ENCODE data around the gene ALMS1.
A peak's percentile ranks its signal among the peaks of the same experiment; 100 is the strongest.
"Not testable (repeated sequence)": the region's sequence is repeated elsewhere in the genome, so short reads cannot be mapped to it uniquely, and the experiment has no call there.

ALMS1 gene

GRCh38 chr2:73516033-73516432 lies 130.4 kb downstream of the ALMS1 start:
- no peak for DNase-seq (ENCODE audit: low read depth)

- no peak for DNase-seq (ENCODE audit: low read depth)
Measured at GRCh38 chr2:73528688-73529087, 143.1 kb downstream of the ALMS1 start.

GRCh38 chr2:73530773-73531172 lies 145.1 kb downstream of the ALMS1 start:
- DNase-seq (ENCODE audit: low read depth): not testable (repeated sequence)

- DNase-seq (ENCODE audit: low read depth): no peak
Measured at GRCh38 chr2:73532381-73532780, 146.7 kb downstream of the ALMS1 start.

- no peak for DNase-seq (ENCODE audit: low read depth)
Measured at GRCh38 chr2:73536133-73536840, 150.7 kb downstream of the ALMS1 start.

- not testable (repeated sequence) for DNase-seq (ENCODE audit: low read depth)
Measured at GRCh38 chr2:73560875-73561274, 175.2 kb downstream of the ALMS1 start.

GRCh38 chr2:73561422-73561821 lies 175.8 kb downstream of the ALMS1 start:
- DNase-seq (ENCODE audit: low read depth): no peak

- DNase-seq (ENCODE audit: low read depth): no peak
Measured at GRCh38 chr2:73564986-73565385, 179.3 kb downstream of the ALMS1 start.

GRCh38 chr2:73566288-73566878 lies 180.7 kb downstream of the ALMS1 start:
- no peak for DNase-seq (ENCODE audit: low read depth)

- no peak for DNase-seq (ENCODE audit: low read depth)
Measured at GRCh38 chr2:73575261-73575660, 189.6 kb downstream of the ALMS1 start.

GRCh38 chr2:73582364-73582763 lies 196.7 kb downstream of the ALMS1 start:
- no peak for DNase-seq (ENCODE audit: low read depth)

GRCh38 chr2:73588177-73588576 lies 202.5 kb downstream of the ALMS1 start:
- DNase-seq (ENCODE audit: low read depth): no peak

GRCh38 chr2:73593680-73594079 lies 208.0 kb downstream of the ALMS1 start:
- DNase-seq (ENCODE audit: low read depth): no peak

GRCh38 chr2:73594251-73594650 lies 208.6 kb downstream of the ALMS1 start:
- no peak for DNase-seq (ENCODE audit: low read depth)

- no peak for DNase-seq (ENCODE audit: low read depth)
Measured at GRCh38 chr2:73601780-73602179, 216.1 kb downstream of the ALMS1 start.

- peak; percentile 21 for DNase-seq (ENCODE audit: low read depth)
Measured at GRCh38 chr2:73603099-73603588, 217.5 kb downstream of the ALMS1 start.

- not testable (repeated sequence) for DNase-seq (ENCODE audit: low read depth)
Measured at GRCh38 chr2:73604589-73604988, 219.0 kb downstream of the ALMS1 start.

- no peak for DNase-seq (ENCODE audit: low read depth)
Measured at GRCh38 chr2:73610111-73610510, 224.5 kb downstream of the ALMS1 start.

GRCh38 chr2:73611193-73611592 lies 225.6 kb downstream of the ALMS1 start:
- DNase-seq (ENCODE audit: low read depth): no peak

- DNase-seq (ENCODE audit: low read depth): no peak
Measured at GRCh38 chr2:73611867-73612266, 226.2 kb downstream of the ALMS1 start.

- DNase-seq (ENCODE audit: low read depth): no peak
Measured at GRCh38 chr2:73614105-73614504, 228.5 kb downstream of the ALMS1 start.

- DNase-seq (ENCODE audit: low read depth): no peak
Measured at GRCh38 chr2:73614997-73615396, 229.4 kb downstream of the ALMS1 start.

GRCh38 chr2:73619925-73620324 lies 234.3 kb downstream of the ALMS1 start:
- DNase-seq (ENCODE audit: low read depth): not testable (repeated sequence)

- not testable (repeated sequence) for DNase-seq (ENCODE audit: low read depth)
Measured at GRCh38 chr2:73624036-73624435, 238.4 kb downstream of the ALMS1 start.

Measured in GM04503 (cell line).